Mesenchymal stem cell (in vitro differentiated cells and primary cell): Measurements from ENCODE around the gene ARMC9.
"Not testable (repeated sequence)": the region's sequence is repeated elsewhere in the genome, so short reads cannot be mapped to it uniquely, and the experiment has no call there.

Experiments used
- DNase-seq: peaks from one replicate; pipeline ENCODE4 v3.0.0-alpha.2; 2013
- H2AFZ ChIP-seq: one replicate; pipeline ENCODE4 v1.6.1; 2013; ENCODE audit warnings: low read depth, mild to moderate bottlenecking, control low read depth, inconsistent platforms, low read length, moderate library complexity
- H2AK5ac ChIP-seq: 2 replicates; pipeline ENCODE4 v1.6.1; 2013; ENCODE audit warnings: low read length, moderate library complexity, mild to moderate bottlenecking, inconsistent platforms; ENCODE audit not compliant: severe bottlenecking
- H2BK120ac ChIP-seq: one replicate; pipeline ENCODE4 v1.6.1; 2013; ENCODE audit warnings: low read depth, mild to moderate bottlenecking, inconsistent platforms, low read length, moderate library complexity
- H2BK12ac ChIP-seq, 2 experiments: one replicate each; pipeline ENCODE4 v1.6.1; 2013; ENCODE audit warnings: inconsistent platforms in 2 of 2, low read length in 2 of 2, mild to moderate bottlenecking in 2 of 2, moderate library complexity in 2 of 2, control low read depth in 1 of 2
- H2BK15ac ChIP-seq: one replicate; pipeline ENCODE4 v1.6.1; 2013; ENCODE audit warnings: mild to moderate bottlenecking, low read depth, inconsistent platforms; ENCODE audit not compliant: poor library complexity, severe bottlenecking
- H2BK5ac ChIP-seq: 2 replicates; pipeline ENCODE4 v1.6.1; 2013; ENCODE audit warnings: low read depth, mild to moderate bottlenecking, low read length, control low read depth, inconsistent platforms; ENCODE audit not compliant: poor library complexity, severe bottlenecking
- H3K14ac ChIP-seq, 2 experiments: one replicate each; pipeline ENCODE4 v1.6.1; 2013; ENCODE audit warnings: inconsistent platforms in 2 of 2, low read length in 2 of 2, control low read depth in 1 of 2, mild to moderate bottlenecking in 1 of 2, moderate library complexity in 1 of 2
- H3K18ac ChIP-seq, 2 experiments: one replicate each; pipeline ENCODE4 v1.6.1; 2013; ENCODE audit warnings: inconsistent platforms in 2 of 2, low read length in 2 of 2, control low read depth in 1 of 2, low read depth in 1 of 2, mild to moderate bottlenecking in 1 of 2
- H3K23ac ChIP-seq, 2 experiments: one replicate each; pipeline ENCODE4 v1.6.1; 2013; ENCODE audit warnings: inconsistent platforms in 2 of 2, low read length in 2 of 2, mild to moderate bottlenecking in 2 of 2, moderate library complexity in 2 of 2, control low read depth in 1 of 2
- H3K27ac ChIP-seq: 2 replicates; pipeline ENCODE4 v1.5.1; 2013; ENCODE audit warnings: mild to moderate bottlenecking, moderate library complexity, low read length, control low read depth, inconsistent platforms; ENCODE audit not compliant: poor library complexity, severe bottlenecking
- H3K27me3 ChIP-seq, 2 experiments: 2 replicates each; pipeline versions ENCODE4 v1.6.1 to v1.7.0; 2013; ENCODE audit warnings: low read length in 2 of 2, mild to moderate bottlenecking in 2 of 2, moderate library complexity in 2 of 2, control low read depth in 1 of 2, inconsistent platforms in 1 of 2; ENCODE audit not compliant: control insufficient read depth in 1 of 2, insufficient read depth in 1 of 2
- H3K36me3 ChIP-seq, 2 experiments: 2 replicates each; pipeline versions ENCODE4 v1.6.1 to v1.7.0; 2013; ENCODE audit warnings: low read length in 2 of 2, control low read depth in 1 of 2, inconsistent platforms in 1 of 2, low read depth in 1 of 2, mild to moderate bottlenecking in 1 of 2; ENCODE audit not compliant: insufficient read depth in 2 of 2, control insufficient read depth in 1 of 2
- H3K4ac ChIP-seq, 2 experiments: one replicate each; pipeline ENCODE4 v1.6.1; 2013; ENCODE audit warnings: inconsistent platforms in 2 of 2, low read length in 2 of 2, mild to moderate bottlenecking in 2 of 2, moderate library complexity in 2 of 2, control low read depth in 1 of 2, low read depth in 1 of 2
- H3K4me1 ChIP-seq: 2 replicates; pipeline ENCODE4 v1.6.1; 2013; ENCODE audit warnings: low read depth, low read length, control low read depth; ENCODE audit not compliant: control insufficient read depth, insufficient read depth
- H3K4me2 ChIP-seq: 2 replicates; pipeline ENCODE4 v1.6.1; 2013; ENCODE audit warnings: low read length, mild to moderate bottlenecking, inconsistent platforms; ENCODE audit not compliant: poor library complexity, severe bottlenecking
- H3K4me3 ChIP-seq, 2 experiments: 2 replicates each; pipeline versions ENCODE4 v1.5.1 to v1.7.0; 2013; ENCODE audit warnings: low read length in 2 of 2, mild to moderate bottlenecking in 2 of 2, control low read depth in 1 of 2, low read depth in 1 of 2; ENCODE audit not compliant: insufficient read depth in 1 of 2
- H3K79me1 ChIP-seq: replicated peaks from 2 replicates; pipeline ENCODE4 v1.6.1; 2013; ENCODE audit warnings: mild to moderate bottlenecking, control low read depth, low read length, inconsistent platforms; ENCODE audit not compliant: poor library complexity, severe bottlenecking
- H3K9ac ChIP-seq: 2 replicates; pipeline ENCODE4 v1.7.0; 2013; ENCODE audit warnings: mild to moderate bottlenecking, low read length, moderate library complexity
- H3K9me3 ChIP-seq: 2 replicates; pipeline ENCODE4 v1.7.0; 2013; ENCODE audit warnings: mild to moderate bottlenecking, low read length; ENCODE audit not compliant: control insufficient read depth
- H4K8ac ChIP-seq: one replicate; pipeline ENCODE4 v1.6.1; 2013; ENCODE audit warnings: inconsistent platforms, mild to moderate bottlenecking, low read length, moderate library complexity
- H4K91ac ChIP-seq: one replicate; pipeline ENCODE4 v1.6.1; 2013; ENCODE audit warnings: mild to moderate bottlenecking, low read length, inconsistent platforms
- WGBS: methylation state at CpG from one replicate; pipeline ENCODE4 v1.1.7; 2013; ENCODE audit warnings: mixed read lengths; 5-methylcytosine and 5-hydroxymethylcytosine counted together

ARMC9 gene

DNA sequence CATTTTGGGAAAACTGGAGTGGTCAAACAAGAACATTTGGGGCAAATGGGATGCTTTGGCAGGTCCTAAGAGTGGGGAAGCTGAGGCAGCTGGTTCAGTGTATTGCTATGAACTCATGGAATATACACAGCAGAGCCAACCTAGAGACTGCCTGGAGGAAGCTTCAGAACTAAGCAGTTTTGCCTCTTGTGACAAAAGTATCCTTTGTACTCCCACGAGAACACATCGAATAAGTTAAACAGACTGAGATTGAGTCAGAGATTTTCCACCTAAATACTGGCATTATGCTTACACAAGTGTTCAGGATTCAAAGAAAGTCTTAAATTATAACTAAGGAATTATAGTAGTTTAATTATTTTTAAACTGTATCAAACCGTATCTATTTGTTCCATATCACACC lies 5.2 kb upstream of the ARMC9 start:
- Histone ChIP-seq H2BK120ac (peak overlapping the region; percentile 73), H3K4me2 (no peak overlapping the region), H3K4ac (peak overlapping the region; percentile 24 to 71), H3K36me3 (no peaks in the 10 kb centered on the region), H4K8ac (peak overlapping the region; percentile 52), H2BK5ac (no peak overlapping the region), H3K23ac (no peak overlapping the region), H2BK12ac (peak overlapping the region; percentile 59 to 70), H2AK5ac (no peak overlapping the region), H3K79me1 (no peaks in the 10 kb centered on the region), H3K9ac (peak overlapping the region; percentile 86), H2BK15ac (no peak overlapping the region), H3K14ac (no peak overlapping the region), H3K27me3 (no peaks in the 10 kb centered on the region), H3K4me1 (peaks cover 26% of the 10 kb centered on the region), H3K4me3 (no peak overlapping the region), H3K18ac (peak overlapping the region; percentile 45 to 75), H4K91ac (peak overlapping the region; percentile 64), H2AFZ (no peak overlapping the region), H3K9me3 (no peaks in the 10 kb centered on the region), H3K27ac (no peak overlapping the region)
- WGBS, result 93% methylated on average over 2 of the region's 3 CpGs
- DNase-seq, result peak; percentile 57

DNA sequence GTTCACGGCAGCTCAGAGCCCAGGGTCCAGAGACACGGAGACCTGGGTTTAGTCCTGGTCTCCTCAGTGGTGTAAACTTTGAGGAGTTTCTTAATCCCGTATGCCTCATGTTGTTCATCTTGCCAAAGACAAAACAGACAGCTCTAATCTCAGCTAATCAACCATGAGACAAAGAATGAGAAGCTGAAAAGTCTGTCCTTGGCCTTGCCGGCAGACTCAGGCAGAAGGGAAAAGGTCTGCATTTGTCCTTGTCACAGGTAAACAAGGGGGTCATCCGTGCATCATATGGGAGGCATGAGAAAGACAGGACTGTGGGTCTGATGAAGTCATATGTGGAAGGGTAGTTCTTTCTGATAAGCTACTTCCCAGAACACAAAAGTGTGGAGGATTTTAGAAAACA lies 1.8 kb upstream of the ARMC9 start:
- 89% methylated on average over 4 of the region's 5 CpGs for WGBS
- H3K27ac ChIP-seq, result no peak overlapping the region
- no peak for DNase-seq
- no peak overlapping the region for H3K4me3 ChIP-seq
- H2BK15ac ChIP-seq, result peak overlapping the region; percentile 37
- H3K36me3 ChIP-seq, result peaks cover 0 to 15% of the 10 kb centered on the region in 2 experiments
- H4K91ac ChIP-seq, result no peak overlapping the region
- H3K14ac ChIP-seq, result no peak overlapping the region
- H3K4me1 ChIP-seq, result peaks cover 23% of the 10 kb centered on the region
- no peak overlapping the region for H3K4ac ChIP-seq
- peak overlapping the region; percentile 35 for H2AK5ac ChIP-seq
- H3K9me3 ChIP-seq, result no peaks in the 10 kb centered on the region
- H3K27me3 ChIP-seq, result no peaks in the 10 kb centered on the region
- no peak overlapping the region for H3K18ac ChIP-seq
- H2BK12ac ChIP-seq, result peak overlapping the region; percentile 79 to 88
- no peak overlapping the region for H3K4me2 ChIP-seq
- H2BK120ac ChIP-seq, result no peak overlapping the region
- H3K79me1 ChIP-seq, result no peaks in the 10 kb centered on the region
- H2AFZ ChIP-seq, result no peak overlapping the region
- H2BK5ac ChIP-seq, result no peak overlapping the region
- H3K9ac ChIP-seq, result no peak overlapping the region
- no peak overlapping the region for H3K23ac ChIP-seq
- peak overlapping the region; percentile 57 for H4K8ac ChIP-seq

DNA sequence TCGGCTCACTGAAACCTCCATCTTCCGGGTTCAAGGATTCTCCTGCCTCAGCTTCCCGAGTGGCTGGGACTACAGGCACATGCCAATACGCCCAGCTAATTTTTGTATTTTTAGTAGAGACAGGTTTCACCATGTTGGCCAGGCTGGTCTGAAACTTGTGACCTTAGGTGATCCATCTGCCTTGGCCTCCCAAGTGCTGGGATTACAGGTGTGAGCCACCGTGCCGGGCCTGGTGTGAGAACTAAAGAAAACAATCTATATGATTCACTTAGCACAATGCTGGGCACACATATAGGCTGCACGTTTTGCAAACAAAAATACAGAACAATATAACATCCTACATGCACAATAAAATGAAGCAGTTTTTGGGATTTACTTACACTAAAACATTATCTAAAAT lies 1.2 kb upstream of the ARMC9 start:
- not testable (repeated sequence) for H4K91ac ChIP-seq, H2BK15ac ChIP-seq, H3K4me3 ChIP-seq, H3K4me2 ChIP-seq, DNase-seq, H3K14ac ChIP-seq, H4K8ac ChIP-seq, H2BK120ac ChIP-seq, H2AK5ac ChIP-seq, H3K79me1 ChIP-seq, H2AFZ ChIP-seq, H3K27me3 ChIP-seq, H3K9me3 ChIP-seq, H3K27ac ChIP-seq, H3K4ac ChIP-seq, H2BK12ac ChIP-seq, H3K18ac ChIP-seq, H2BK5ac ChIP-seq, H3K23ac ChIP-seq
- 82% methylated on average over 4 of the region's 7 CpGs for WGBS
- H3K4me1 ChIP-seq, result peaks cover 19% of the 10 kb centered on the region
- H3K9ac ChIP-seq, result peak overlapping the region; percentile 96
- peaks cover 0 to 18% of the 10 kb centered on the region in 2 experiments for H3K36me3 ChIP-seq

GRCh38 chr2:231197706-231198290 lies 633 bp upstream of the ARMC9 start:
- 50% methylated on average over 11 of the region's 11 CpGs for WGBS
- H2BK12ac ChIP-seq, result peak overlapping the region in 1 of 2 experiments; percentile 96
- H4K91ac ChIP-seq, result peak overlapping the region; percentile 48

More at GRCh38 chr2:231197706-231198290, 633 bp upstream of the ARMC9 start:
- Histone ChIP-seq H3K9ac (peak overlapping the region; percentile 96), H4K8ac (peak overlapping the region; percentile 76), H3K14ac (peak overlapping the region in 1 of 2 experiments; percentile 94), H3K27me3 (no peaks in the 10 kb centered on the region), H2BK120ac (peak overlapping the region; percentile 1), H3K18ac (peak overlapping the region; percentile 10 to 93), H3K27ac (peak overlapping the region; percentile 59), H2BK5ac (no peak overlapping the region), H2BK15ac (no peak overlapping the region), H3K79me1 (peaks cover 3% of the 10 kb centered on the region), H3K4me2 (peak overlapping the region; percentile 86), H3K4ac (peak overlapping the region; percentile 19 to 87), H3K36me3 (peaks cover 0 to 24% of the 10 kb centered on the region in 2 experiments), H2AK5ac (peak overlapping the region; percentile 4), H3K4me1 (peaks cover 14% of the 10 kb centered on the region), H2AFZ (peak overlapping the region; percentile 72), H3K9me3 (no peaks in the 10 kb centered on the region), H3K23ac (peak overlapping the region in 1 of 2 experiments; percentile 83), H3K4me3 (peak overlapping the region; percentile 93)
- no peak for DNase-seq
